ELF-1 (cell line): ENCODE results near the gene CKB.
"Not testable (repeated sequence)": the region's sequence is repeated elsewhere in the genome, so short reads cannot be mapped to it uniquely, and the experiment has no call there.

Experiments used
- DNase-seq: peaks from one replicate; pipeline ENCODE4 v3.0.0-alpha.2; 2016; ENCODE audit warnings: low read depth, low spot score

Gene CKB

DNA sequence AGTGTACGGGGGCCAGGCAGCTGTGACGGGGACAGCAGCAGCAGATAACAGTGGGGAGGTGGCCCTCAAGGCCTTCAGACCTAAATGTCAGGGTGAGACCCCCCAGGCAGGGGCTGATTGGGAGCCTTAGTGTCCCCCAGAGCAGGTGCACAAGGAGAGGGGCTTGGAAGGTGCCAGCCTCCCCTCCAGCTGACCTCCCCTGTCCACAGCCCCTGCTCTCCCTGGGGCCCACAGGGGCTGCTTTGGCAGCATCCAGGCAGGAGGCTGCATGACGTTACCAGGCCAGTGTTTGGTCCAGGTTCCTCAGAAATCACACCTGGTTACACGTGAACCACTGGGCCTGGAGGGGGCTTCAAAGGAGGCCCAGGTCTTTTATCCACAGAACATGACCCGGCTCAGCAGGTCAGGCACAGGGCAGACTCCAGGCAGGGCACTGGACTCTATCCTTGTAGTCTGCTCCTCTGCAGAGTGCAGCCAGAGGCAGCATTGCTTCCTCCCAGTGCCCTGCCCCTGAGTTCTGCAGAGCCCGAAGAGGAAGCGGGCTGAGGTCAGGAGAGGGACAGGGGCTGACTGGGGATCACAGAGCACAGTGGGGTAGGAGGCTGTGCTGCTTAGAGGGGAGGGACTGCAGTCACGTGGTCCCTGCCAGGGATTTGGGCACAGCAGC lies 3.8 kb upstream of the CKB start:
- no peak for DNase-seq

DNA sequence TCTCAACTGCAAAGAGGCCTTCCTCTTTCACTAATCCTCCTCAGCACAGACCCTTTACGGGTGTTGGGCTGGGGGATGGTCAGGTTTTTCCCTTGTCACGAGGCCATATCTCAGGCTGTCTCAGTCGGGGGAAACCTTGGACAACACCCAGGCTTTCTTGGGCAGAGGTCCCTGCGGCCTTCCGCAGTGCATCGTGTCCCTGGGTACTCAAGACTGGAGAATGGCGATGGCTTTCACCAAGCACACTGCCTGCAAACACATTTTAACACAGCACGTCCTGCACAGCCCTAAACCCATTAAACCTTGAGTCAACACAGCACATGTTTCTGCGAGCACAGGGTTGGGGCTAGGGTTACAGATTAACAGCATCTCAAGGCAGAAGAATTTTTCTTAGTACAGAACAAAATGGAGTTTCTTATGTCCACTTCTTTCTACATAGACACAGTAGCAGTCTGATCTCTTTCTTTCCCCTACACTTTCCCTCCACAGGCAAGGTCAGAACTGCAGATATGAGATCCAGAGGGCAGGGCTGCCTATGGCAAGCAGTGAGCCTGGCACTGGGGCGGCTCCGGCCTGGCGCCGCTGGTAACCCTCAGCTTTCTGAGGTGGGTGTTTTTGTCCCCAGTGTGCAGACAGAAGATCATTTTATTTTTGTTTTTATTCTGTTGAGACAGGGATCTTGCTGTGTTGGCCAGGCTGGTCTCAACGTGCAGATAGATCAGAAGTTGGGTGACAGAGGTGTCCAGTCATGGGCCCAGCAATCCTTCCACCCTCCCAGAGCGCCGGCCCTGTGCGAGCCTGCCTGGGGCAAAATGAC lies 3.0 kb upstream of the CKB start:
- not testable (repeated sequence) for DNase-seq

DNA sequence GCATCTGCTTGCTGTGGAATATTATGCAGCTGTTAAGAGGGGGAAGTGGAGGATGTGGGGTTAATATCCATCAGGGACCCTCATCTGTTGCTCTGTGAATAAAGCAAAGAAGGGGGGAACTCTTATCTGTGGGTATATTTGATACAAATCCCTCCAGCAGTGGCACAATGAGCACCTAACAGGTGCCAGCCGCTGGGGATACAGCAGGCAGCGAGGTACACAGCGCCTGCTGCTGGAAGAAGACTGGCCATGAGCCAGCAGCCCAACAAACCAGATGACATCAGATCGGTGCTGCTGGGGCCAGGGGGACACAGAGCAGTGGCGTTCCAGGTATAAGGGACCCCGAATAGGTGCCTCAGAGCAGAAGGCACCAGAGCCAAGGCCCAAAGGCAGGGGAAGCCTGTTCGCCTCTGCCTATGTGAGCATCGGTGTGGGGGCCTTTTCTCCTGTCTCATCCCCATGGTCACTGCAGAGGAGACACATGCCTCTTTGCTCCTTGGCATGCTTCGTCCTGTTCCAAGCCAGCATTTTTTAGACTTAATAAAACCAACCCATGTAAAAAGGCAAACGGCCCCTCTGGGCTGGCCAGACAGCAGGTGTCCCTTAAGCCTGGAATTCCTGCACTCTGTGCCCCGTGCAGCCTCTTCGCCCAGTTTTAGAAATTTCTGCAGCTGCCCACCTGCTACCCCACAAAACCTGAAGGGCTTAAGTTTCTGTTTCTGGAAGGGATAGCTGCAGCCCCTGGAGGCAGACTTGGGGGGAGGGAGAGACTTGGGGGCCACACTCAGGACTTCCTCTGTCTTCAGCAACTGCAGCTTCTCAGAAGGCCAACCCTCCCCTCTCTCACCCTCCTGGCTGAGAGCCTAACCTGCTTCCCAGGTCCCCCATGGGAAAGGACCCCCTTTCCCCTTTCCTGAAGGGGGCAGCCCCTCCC lies 1.6 kb upstream of the CKB start:
- DNase-seq, result no peak

DNA sequence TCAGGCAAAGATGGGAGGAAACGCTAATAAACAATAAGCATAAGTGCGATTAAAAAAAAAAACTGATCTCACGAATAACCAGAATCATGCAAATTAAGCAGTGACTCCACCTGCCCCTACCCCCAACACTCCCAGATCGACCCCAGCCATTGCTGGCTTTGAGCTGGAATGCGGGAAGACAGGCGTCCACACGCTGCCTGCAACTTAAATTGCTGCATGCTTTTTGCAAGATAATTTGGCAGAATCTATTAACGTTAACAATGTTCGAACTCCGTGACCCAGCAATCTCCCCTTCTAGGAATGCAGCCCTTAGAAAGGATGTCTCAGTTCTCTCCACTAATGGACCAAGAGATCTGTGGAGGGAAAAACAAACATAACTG lies 935 bp upstream of the CKB start:
- no peak for DNase-seq

DNA sequence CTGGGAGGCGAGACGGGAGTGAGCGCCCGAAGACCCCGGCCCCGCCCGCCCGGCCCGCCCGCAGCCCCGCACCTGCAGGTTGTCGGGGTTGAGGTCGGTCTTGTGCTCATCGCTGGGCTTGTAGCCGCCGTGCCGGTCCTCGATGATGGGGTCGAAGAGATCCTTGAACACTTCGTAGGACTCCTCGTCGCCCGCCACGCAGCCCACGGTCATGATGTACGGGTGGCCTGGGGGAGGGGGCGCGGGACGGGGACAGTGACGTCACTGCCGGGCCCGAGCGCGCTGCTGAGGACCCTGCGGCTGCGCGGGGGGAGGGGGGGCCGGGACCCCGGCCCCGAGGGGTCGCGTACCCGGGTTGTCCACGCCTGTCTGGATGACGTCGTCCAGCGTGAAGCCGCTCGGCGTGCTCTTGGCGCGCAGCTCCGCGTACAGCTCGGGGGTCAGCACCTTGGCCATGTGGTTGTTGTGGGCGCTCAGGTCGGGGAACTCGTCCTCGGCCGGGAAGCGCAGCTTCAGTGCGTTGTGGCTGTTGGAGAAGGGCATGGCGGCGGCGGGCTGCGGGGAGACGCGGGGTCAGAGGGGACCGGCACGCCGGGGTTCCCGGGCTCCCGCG lies 573 bp downstream of the CKB start:
- DNase-seq, result no peak

DNA sequence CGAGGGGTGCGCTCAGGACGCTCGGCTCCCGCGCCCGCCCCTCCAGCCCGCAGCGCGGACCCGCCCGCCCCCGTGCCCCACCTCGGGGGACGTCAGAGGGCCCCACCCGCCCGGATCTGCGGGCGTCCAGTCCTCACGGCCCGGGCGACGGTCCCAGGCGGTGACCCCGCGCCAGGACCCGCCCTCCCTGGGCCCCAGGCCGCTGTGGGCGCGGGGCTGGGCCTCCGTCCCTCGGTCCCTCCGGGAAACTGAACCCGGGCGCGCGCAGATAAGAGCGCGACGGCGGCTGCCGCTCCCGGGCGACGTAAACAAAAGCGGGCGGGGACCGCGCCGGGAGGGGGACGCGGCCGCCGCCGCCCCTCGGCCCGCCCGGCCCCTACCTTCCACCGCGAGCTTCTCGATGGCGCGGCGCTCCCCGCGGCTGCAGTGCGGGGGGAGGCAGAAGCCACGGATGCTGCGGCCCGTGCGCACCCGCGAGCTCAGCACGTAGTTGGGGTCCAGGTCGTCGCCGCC lies 1.1 kb downstream of the CKB start:
- no peak for DNase-seq

DNA sequence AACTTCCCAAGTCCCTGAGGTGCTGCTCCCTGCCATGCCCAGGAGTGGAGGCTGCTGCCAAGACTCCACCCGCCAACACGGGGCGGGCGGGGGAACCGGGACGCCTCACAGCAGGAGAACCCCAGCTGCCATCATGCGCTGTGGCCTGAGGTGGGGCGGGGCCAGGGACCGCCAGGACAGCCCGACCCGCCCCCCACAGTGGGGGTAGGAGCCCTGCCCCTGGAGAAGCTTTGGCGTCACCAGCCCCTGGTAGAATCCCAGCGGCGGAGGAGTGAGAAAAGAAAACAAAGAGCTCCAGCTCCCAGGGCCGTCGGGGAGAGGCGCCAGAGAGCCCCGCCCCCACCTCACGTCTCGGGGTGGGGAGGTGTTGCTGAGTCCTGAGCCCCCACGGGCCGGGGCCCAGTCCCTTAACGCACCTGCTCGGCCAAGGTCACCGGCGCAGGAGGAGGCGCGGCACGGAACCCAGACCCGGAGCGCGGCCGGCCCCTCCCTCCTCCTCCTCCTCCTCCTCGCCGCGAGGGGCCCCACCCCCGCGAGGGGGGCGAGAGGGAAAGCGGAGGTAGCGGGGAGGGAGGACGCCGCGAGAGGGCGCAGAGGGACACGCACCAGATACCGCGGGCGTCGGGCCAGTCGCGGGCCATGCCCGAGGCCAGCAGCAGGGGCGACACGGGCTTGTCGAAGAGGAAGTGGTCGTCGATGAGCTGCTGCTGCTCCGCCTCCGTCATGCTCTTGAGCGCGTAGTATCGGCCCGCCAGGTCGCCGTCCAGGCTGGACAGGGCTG lies 1.8 kb downstream of the CKB start:
- peak; percentile 88 for DNase-seq

DNA sequence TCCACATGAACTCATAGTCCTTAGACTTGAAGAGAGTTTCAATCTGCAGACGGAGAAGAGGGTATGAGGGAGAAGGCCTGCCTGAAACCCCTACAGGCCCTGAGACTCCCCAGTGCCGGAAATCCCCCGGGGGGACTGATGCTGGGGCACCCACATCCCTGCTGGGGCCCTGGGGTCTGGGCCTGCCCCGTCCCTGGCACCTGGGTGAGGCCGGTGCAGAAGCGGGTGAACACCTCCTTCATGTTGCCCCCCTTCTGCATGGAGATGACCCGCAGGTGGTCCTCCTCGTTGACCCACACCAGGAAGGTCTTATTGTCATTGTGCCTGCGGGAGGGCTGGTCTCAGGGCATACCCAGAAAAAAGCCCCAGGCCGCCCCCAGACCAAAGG lies 2.4 kb downstream of the CKB start:
- no peak for DNase-seq

DNA sequence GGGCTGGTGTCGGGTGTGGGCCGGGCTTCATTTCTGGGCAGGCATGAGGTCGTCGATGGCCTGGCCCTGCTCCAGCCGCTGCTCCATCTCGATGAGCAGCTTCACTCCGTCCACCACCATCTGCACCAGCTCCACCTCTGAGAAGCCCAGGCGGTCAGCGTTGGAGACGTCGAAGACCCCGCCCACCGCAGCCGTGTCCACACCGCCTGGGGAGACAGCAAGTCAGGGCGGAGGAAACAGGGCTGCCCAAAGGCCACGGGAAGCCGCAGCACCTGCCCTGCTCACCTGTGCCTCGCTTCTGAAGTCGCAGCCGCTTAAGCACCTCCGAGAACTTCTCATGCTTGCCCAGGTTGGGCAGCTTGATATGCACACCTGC lies 2.8 kb downstream of the CKB start:
- DNase-seq, result peak; percentile 31

DNA sequence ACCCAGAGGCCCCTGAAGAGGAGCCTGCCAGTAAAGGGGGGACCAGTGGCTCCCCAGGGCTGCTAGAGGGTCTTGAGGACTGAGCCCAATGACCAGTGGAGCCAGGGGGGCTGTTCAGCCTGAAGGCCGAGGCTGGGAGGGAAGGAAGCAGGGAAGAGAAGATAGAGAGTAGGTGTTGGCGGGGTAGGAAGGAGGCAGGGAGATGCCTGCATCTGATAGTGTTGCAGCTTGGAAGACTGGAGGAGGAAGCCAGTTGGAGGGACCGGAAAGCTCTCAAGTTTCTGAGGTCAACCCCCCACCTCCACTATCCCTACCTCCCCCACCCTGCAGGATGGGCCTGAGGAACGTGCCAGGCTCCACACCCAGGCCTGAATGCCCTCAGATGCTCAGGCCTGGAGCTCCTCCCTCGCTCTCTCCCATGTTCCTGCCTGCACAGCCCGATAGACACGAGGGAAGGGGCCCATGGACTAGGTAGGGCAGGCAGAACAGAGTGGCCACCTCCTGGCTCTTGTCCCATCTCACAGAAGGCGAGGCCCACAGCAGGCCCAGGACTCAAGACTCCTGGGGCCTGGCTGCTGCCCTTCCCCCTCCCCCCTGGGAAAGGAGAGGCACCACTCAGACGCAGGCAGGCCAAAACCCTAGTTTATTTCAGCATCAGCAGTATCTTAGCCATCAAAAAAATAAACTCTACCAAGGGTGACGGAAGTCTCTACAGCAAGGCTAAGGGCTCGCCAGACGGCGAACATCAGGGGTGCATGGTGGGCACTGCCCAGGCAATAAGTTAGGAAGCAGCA lies 3.4 kb downstream of the CKB start:
- peak; percentile 30 for DNase-seq

DNA sequence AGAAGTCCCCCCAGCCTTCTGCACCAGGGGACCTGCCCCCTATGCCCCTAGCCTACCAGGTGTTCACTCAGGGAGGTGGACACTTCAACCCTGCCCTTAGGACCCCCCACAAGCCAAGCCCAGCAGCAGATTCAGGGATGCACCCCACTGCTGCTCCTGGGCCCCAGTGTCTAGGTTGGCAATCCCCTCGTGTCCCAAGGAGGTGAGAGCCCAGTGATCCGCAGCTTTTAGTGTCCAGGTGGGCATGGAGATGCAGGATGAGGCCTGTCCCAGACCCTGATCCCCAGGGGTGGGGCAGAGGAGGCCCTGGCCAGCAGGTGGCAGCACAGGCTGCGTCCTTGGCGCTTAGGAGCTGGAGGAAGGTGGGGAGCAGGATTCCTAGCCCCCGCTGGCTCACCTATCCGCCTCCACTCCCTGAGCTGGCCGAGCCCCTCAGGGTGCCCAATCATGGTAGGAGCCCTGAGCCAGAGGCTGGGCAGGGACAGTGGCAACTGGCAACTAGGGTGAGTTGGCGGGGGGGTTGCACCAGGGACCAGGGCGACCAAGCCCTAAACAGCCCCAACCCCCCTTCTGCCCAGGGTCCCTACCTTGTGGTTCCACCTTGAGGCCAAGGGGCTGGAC lies 4.1 kb downstream of the CKB start:
- DNase-seq, result peak; percentile 81

DNA sequence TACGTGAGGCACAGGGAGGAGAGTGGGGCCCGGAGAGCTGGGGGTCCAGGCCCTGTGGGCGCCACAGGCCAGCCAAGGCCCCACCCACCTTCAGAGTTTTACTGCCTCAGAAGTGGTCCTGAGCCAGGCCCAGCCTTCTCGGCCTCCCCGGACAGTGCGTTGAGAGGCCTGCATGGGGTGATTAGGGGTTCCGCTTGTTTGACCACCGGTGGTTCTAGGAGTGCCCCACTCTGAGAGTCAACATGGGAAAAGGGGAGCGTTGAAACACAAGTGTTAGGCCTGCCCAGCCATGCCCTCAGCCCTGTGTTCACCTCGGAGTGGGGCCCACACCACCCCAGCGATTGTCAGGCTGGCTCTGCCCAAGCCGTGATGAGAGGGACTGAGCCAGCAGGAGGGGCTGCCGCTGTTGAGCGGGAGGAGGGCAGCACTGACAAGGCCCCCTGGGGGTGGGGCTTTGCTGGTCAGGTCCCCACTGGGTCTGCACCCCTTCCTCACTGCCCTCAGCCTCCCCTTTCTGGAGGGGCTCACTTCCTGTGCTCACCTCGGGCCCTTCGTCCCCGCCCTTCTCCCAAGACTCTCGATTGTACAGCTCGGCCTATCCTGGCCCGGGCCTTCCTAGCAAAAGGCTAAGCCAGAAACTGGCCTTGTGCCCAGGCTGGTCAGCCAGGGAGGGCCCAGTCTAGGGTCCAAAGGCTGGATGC lies 4.8 kb downstream of the CKB start:
- DNase-seq, result no peak

DNA sequence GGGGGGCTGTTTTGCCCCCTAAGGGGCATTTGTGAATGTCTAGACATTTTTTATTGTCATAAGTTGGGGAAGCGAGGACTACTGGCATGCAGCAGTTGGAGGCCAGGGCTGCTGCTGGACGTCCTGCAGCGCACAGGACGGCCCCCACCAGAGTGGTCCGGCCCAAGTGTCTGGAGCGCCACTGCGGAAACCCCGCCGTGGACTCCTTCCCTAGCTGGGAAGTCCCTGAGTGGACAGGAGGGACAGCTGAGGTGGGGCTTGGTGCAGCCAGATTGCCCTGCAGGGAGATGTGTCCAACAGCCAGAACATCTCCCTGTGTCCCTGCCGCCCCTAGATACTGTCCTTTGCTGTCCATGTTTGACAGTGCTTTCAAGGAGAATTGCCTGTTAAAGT lies 5.5 kb downstream of the CKB start:
- no peak for DNase-seq

DNA sequence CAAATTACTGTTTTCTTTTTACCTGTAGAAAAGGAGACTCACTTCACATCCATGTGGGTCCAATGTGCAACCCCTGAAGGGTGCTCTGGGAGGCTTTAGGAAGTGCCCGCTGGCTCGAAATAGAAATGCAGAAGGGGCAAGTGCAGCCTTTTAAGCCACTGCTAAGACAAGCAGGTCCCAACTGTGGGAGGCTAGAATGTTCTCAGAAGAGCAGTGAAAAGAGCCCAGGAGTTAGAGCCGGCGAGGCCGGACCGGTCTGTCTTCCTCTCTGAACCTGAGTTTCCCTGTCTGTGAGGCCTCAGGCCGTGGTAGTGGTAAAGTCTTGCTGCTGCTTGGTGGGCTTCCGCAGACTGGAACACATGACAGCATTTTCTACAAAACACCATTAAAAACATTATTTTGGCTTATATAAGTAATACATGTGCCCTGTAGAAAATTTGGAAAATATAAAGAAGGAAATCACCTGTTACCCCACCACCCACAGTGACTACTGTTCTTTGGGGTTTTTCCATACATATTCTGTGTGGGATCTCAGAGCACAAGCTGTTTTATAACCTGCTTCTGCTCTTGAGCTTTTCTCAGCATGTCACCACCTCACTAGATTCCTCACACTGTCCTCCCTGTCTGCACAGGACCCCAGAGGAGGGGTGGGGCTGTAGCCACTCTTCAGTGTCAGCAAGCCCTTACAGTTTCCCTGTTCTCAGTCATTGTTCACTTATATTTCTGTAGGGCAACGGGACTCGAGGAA lies 6.0 kb downstream of the CKB start:
- DNase-seq, result peak; percentile 44

DNA sequence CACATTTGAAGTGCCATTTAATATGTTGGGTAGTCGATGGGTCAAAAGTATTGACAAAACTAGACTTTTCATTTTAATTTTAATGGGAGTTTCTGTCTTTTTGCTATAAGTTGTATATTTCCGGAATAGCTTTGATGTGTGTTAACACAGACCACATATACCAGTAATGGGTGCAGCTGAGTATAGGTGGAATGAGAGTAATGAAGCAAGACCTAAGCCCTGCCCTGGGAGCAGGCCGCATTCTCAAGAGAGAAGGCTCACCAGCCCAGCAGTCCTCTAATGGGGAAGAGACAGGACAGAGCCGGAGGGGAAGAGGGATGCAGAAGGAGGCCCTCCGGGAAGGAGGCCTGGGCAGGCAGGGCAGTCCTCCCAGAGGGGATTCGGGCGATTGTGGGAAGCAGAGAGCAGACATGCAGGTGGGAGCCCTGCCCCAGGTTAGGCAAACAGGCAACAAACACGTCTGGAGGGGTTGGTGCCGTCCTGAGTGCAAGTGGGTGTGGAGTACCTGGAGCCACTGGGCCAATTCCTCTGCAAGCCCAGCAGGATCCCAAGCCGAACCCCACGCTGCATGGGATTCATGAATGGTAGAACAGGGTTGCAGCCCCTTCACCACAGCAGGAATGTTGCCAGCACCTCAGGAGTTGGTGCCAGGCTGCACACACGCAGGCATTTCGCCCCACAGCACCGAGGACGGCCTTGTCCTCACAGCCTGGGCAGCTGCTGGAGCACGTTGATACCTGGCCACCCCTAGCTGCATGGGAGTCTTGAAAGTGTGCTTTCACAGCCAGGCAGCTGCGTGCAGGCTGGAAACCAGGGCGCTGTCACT lies 7.8 kb downstream of the CKB start:
- DNase-seq, result no peak

DNA sequence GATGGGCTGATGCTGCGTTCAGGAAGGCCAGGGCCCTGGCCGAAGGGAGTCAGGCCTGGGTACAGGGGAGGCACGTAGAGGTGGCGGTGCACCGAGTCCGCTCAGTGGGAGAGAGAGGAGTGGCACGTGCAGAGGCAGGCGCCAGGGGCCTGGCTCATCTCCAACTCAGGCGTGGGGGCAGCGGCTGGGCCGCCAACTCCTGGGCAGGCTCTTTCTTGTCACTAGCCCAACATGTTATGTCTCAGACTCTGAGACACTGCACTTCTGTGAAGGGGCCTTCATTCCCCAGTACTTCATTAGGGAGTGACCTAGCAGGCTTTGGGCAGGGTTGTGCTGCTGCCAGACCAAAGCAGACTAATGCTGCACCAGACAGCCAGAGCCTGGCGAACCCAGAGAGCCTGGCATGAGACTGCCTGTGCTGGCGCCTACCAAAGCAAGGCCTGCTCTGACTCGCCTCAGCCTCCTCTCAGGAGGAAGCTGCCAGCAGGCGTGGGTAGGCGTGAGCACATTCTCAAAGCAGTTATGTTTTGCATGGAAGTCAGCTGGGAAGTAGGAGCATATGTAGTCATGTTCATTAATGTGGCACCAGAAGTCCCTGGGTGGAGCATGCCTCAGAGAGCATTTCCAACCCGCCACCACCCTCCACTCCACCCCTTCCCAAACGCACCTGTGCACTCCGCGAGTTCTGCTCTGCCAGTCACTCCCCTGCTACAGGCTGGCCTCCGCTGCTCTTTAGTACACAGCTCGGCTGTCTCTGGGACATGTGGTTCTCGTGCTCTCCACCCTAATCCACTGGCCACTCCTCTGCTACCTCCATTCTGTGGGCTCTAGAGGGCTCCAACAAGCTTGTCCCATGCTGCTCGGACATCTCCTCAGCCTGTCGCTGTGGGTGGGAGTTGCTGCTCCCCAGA lies 9.7 kb downstream of the CKB start:
- DNase-seq, result no peak
